Activated B cell treated with CpG ODN at 0.5 μM for 24 hours (primary cell): ENCODE data around the gene SLC35E4. TPM values are rescaled to one million over a fixed set of nuclear protein-coding genes. Genes with fewer than 3 reads are reported as not detected.

Source experiments
- ATAC-seq: fragments of 200-7000 bp; cut with Tn5 transposase; one replicate; pipeline ENCODE4 v1.10.0; 2021; ENCODE audit warnings: low read depth, mild to moderate bottlenecking, moderate library complexity
- CTCF ChIA-PET: fragments of 350-600 bp; sonication (Branson Sonifier 250); formaldehyde crosslinking; loops from one replicate; lab custom pipeline; 2021; ENCODE audit warnings: antibody characterized with exemption; lab: Charles Lee
- POLR2A ChIA-PET: fragments of 350-600 bp; sonication (Branson Sonifier 250); formaldehyde crosslinking; loops from one replicate; lab custom pipeline; 2021; ENCODE audit warnings: antibody characterized with exemption; lab: Charles Lee
- DNase-seq: peaks from one replicate; pipeline ENCODE4 v3.0.0; 2022
- H3K27ac Mint-ChIP-seq: one replicate; pipeline ENCODE4 v1.8.0; 2020; ENCODE audit warnings: mixed read lengths
- H3K27me3 Mint-ChIP-seq: one replicate; pipeline ENCODE4 v1.8.0; 2021; ENCODE audit warnings: mixed read lengths
- H3K36me3 Mint-ChIP-seq: one replicate; pipeline ENCODE4 v1.8.0; 2021; ENCODE audit warnings: low read depth, mixed read lengths
- H3K4me1 Mint-ChIP-seq: one replicate; pipeline ENCODE4 v1.8.0; 2021; ENCODE audit warnings: mixed read lengths
- H3K4me3 Mint-ChIP-seq: one replicate; pipeline ENCODE4 v1.8.0; 2020; ENCODE audit warnings: mild to moderate bottlenecking, mixed read lengths
- H3K9me3 Mint-ChIP-seq: one replicate; pipeline ENCODE4 v1.8.0; 2020; ENCODE audit warnings: mixed read lengths
- CTCF ChIP-seq: fragments of 200-600 bp; IDR thresholded peaks from one replicate; pipeline ENCODE4 v1.8.0; 2022; ENCODE audit warnings: antibody characterized with exemption, mild to moderate bottlenecking
- intact Hi-C: fragments of 100-400 bp; cut with micrococcal nuclease; formaldehyde crosslinking; loops from one replicate; pipeline ENCODE4 v1.15.1; 2024
- total RNA-seq: library from RNA; stranded (reverse); gene quantifications from 2 replicates; pipeline ENCODE4 v1.2.3, GENCODE V29; 2022

Gene SLC35E4
- total RNA-seq, 1 donor from 2014 or later: 1.8 TPM

GRCh38 chr22:30662040-30662439 is 26.5 kb downstream of the SLC35E4 start:
- no peak overlapping the region for H3K4me3 Mint-ChIP-seq
- peaks cover 52% of the 10 kb centered on the region for H3K36me3 Mint-ChIP-seq
- peaks cover 12% of the 10 kb centered on the region for H3K4me1 Mint-ChIP-seq
- H3K9me3 Mint-ChIP-seq: no peaks in the 10 kb centered on the region
- DNase-seq: no peak
- H3K27ac Mint-ChIP-seq: no peak overlapping the region
- POLR2A ChIA-PET: interaction anchor here (1.1 kb wide), 1 partner anchor 12 kb away, joined by 8 read pairs; no protein-coding TSS in a partner anchor
- no peak for ATAC-seq
- CTCF ChIA-PET: no interaction called here
- no peaks in the 10 kb centered on the region for H3K27me3 Mint-ChIP-seq
- intact Hi-C loops: loop anchor here (10.0 kb wide), 1 partner anchor 423 kb away; the partner anchor contains the start of gene SMTN
- no peak for TF ChIP-seq CTCF

GRCh38 chr22:30664798-30665197 is 29.2 kb downstream of the SLC35E4 start:
- Mint-ChIP-seq H3K9me3 (no peaks in the 10 kb centered on the region), H3K4me1 (peaks cover 18% of the 10 kb centered on the region), H3K27me3 (no peaks in the 10 kb centered on the region), H3K27ac (no peak overlapping the region), H3K4me3 (no peak overlapping the region), H3K36me3 (peaks cover 43% of the 10 kb centered on the region)
- CTCF ChIA-PET: no interaction called here
- no peak for TF ChIP-seq CTCF
- POLR2A ChIA-PET: no interaction called here
- intact Hi-C loops: loop anchor here (10.0 kb wide), 1 partner anchor 420 kb away; the partner anchor contains the start of gene SMTN
- no peak for DNase-seq
- no peak for ATAC-seq

- TF ChIP-seq CTCF: no peak
- Mint-ChIP-seq H3K36me3 (peaks cover 38% of the 10 kb centered on the region), H3K27ac (no peak overlapping the region), H3K27me3 (no peaks in the 10 kb centered on the region), H3K4me1 (peaks cover 18% of the 10 kb centered on the region), H3K9me3 (no peaks in the 10 kb centered on the region), H3K4me3 (no peak overlapping the region)
- ChIA-PET POLR2A (no interaction called here), CTCF (no interaction called here)
- DNase-seq (no peak), ATAC-seq (no peak)
- intact Hi-C loops: loop anchor here (10.0 kb wide), 1 partner anchor 420 kb away; the partner anchor contains the start of gene SMTN
Observed at GRCh38 chr22:30665266-30665665, 29.7 kb downstream of the SLC35E4 start.

GRCh38 chr22:30665786-30666185 is 30.2 kb downstream of the SLC35E4 start:
- intact Hi-C loops: loop anchor here (10.0 kb wide), 1 partner anchor 419 kb away; the partner anchor contains the start of gene SMTN
- TF ChIP-seq CTCF: no peak

GRCh38 chr22:30667107-30667493 is 31.5 kb downstream of the SLC35E4 start:
- ATAC-seq (peak; percentile 2), DNase-seq (no peak)
- H3K4me1 Mint-ChIP-seq: peaks cover 18% of the 10 kb centered on the region
- no peak for TF ChIP-seq CTCF
- no peaks in the 10 kb centered on the region for H3K27me3 Mint-ChIP-seq
- ChIA-PET CTCF (no interaction called here), POLR2A (interaction anchor here (0.6 to 2.0 kb wide), 2 partner anchors 32 to 986 kb away, joined by 3 to 9 read pairs; no protein-coding TSS in a partner anchor)
- H3K27ac Mint-ChIP-seq: peak overlapping the region; percentile 86
- H3K4me3 Mint-ChIP-seq: peak overlapping the region; percentile 97
- no peaks in the 10 kb centered on the region for H3K9me3 Mint-ChIP-seq
- intact Hi-C loops: loop anchor here (1.0 to 10.0 kb wide), 5 partner anchors 18 to 418 kb away; partner anchors contain the start of genes PES1, SLC35E4, SMTN and TUG1
- H3K36me3 Mint-ChIP-seq: peaks cover 29% of the 10 kb centered on the region

More at GRCh38 chr22:30665786-30666185, 30.2 kb downstream of the SLC35E4 start:
- H3K27me3 Mint-ChIP-seq: no peaks in the 10 kb centered on the region
- peaks cover 35% of the 10 kb centered on the region for H3K36me3 Mint-ChIP-seq
- H3K4me3 Mint-ChIP-seq: no peak overlapping the region
- H3K4me1 Mint-ChIP-seq: peaks cover 18% of the 10 kb centered on the region
- no peaks in the 10 kb centered on the region for H3K9me3 Mint-ChIP-seq
- POLR2A ChIA-PET: no interaction called here
- DNase-seq (no peak), ATAC-seq (no peak)
- CTCF ChIA-PET: no interaction called here
- H3K27ac Mint-ChIP-seq: no peak overlapping the region
